DND-41 (cell line): ENCODE measurements around the gene RNF168.

ENCODE experiments used
- ATAC-seq: fragments of 200-7000 bp; cut with Tn5 transposase; 3 replicates; pipeline ENCODE4 v1.9.1; 2021; ENCODE audit warnings: low read depth; ENCODE audit not compliant: insufficient read depth
- DNase-seq: peaks from one replicate; pipeline ENCODE4 v3.0.0-alpha.2; 2020
- H2AFZ ChIP-seq: 2 replicates; pipeline ENCODE4 v1.6.0; 2012; ENCODE audit warnings: low read depth, low read length
- H3K27ac ChIP-seq: 2 replicates; pipeline ENCODE4 v1.5.1; 2012; ENCODE audit warnings: low read length, inconsistent platforms
- H3K27me3 ChIP-seq: fragments of 200-600 bp; sonication (generic); 2 replicates; pipeline ENCODE4 v1.6.0; 2012; ENCODE audit warnings: low read length, mild to moderate bottlenecking, inconsistent platforms; ENCODE audit not compliant: insufficient read depth, poor library complexity
- H3K36me3 ChIP-seq: 2 replicates; pipeline ENCODE4 v1.5.1; 2012; ENCODE audit warnings: low read length, inconsistent platforms; ENCODE audit not compliant: insufficient read depth
- H3K4me1 ChIP-seq: 2 replicates; pipeline ENCODE4 v1.5.1; 2012; ENCODE audit warnings: mild to moderate bottlenecking, low read length; ENCODE audit not compliant: insufficient read depth
- H3K4me2 ChIP-seq: 2 replicates; pipeline ENCODE4 v1.6.0; 2012; ENCODE audit warnings: mild to moderate bottlenecking, moderate library complexity, low read length, inconsistent platforms; ENCODE audit not compliant: insufficient read depth
- H3K4me3 ChIP-seq, 2 experiments: fragments of 200-600 bp in 1 of 2; shearing (Covaris generic) in 1 of 2; 2 replicates each; pipeline ENCODE4 v1.5.1; 2012 to 2016; ENCODE audit warnings: inconsistent platforms in 2 of 2, low read length in 2 of 2, mild to moderate bottlenecking in 2 of 2, low read depth in 1 of 2, moderate library complexity in 1 of 2
- H3K79me2 ChIP-seq: 2 replicates; pipeline ENCODE4 v1.6.0; 2012; ENCODE audit warnings: low read length, inconsistent platforms; ENCODE audit not compliant: insufficient read depth
- H3K9ac ChIP-seq: 2 replicates; pipeline ENCODE4 v1.6.0; 2012; ENCODE audit warnings: low read depth, mild to moderate bottlenecking, inconsistent platforms, low read length, moderate library complexity
- H3K9me3 ChIP-seq: 2 replicates; pipeline ENCODE4 v1.5.1; 2012; ENCODE audit warnings: low read length, moderate library complexity, mild to moderate bottlenecking, inconsistent platforms; ENCODE audit not compliant: insufficient read depth, severe bottlenecking
- H4K20me1 ChIP-seq: 2 replicates; pipeline ENCODE4 v1.6.0; 2012; ENCODE audit warnings: low read length; ENCODE audit not compliant: insufficient read depth
- EZH2 ChIP-seq: IDR thresholded peaks from 3 replicates; pipeline ENCODE4 v1.6.1; 2012; ENCODE audit warnings: borderline replicate concordance, low read depth, mild to moderate bottlenecking, moderate library complexity, low read length, inconsistent platforms; ENCODE audit not compliant: severe bottlenecking
- TF ChIP-seq, protein P1 (sequence below): IDR thresholded peaks from 2 replicates; pipeline ENCODE4 v1.5.1; 2012; ENCODE audit warnings: borderline replicate concordance, low read length, moderate library complexity, mild to moderate bottlenecking; ENCODE audit not compliant: poor library complexity, severe bottlenecking; ENCODE audit errors: extremely low read depth

The RNF168 gene

DNA sequence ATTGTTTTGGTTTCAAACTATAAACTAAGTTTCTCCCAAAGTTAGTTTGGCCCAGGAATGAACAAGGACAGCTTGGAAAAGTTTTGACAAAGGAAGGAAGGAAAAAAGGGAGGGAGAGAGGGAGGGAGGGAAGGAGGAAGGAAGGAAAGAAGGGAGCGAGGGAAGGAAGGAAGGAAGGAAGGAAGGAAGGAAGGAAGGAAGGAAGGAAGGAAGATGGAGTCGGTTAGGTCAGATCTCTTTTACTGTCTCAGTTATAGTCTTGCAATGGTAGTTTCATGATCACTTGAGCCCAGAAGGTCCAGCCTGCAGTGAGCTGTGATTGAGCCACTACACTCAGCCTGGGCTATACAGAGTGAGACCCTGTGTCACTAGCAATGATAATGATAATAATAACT, 59.1 kb downstream of the RNF168 start:
- no peak overlapping the region for H3K27ac ChIP-seq
- no peak for DNase-seq
- no peaks in the 10 kb centered on the region for H3K9me3 ChIP-seq
- H3K36me3 ChIP-seq = no peaks in the 10 kb centered on the region
- no peak for ATAC-seq
- H2AFZ ChIP-seq = no peak overlapping the region
- H3K79me2 ChIP-seq = no peaks in the 10 kb centered on the region
- no peaks in the 10 kb centered on the region for H4K20me1 ChIP-seq
- H3K4me1 ChIP-seq = no peaks in the 10 kb centered on the region
- H3K27me3 ChIP-seq = no peaks in the 10 kb centered on the region
- H3K4me2 ChIP-seq = no peak overlapping the region
- TF ChIP-seq, protein P1, sequence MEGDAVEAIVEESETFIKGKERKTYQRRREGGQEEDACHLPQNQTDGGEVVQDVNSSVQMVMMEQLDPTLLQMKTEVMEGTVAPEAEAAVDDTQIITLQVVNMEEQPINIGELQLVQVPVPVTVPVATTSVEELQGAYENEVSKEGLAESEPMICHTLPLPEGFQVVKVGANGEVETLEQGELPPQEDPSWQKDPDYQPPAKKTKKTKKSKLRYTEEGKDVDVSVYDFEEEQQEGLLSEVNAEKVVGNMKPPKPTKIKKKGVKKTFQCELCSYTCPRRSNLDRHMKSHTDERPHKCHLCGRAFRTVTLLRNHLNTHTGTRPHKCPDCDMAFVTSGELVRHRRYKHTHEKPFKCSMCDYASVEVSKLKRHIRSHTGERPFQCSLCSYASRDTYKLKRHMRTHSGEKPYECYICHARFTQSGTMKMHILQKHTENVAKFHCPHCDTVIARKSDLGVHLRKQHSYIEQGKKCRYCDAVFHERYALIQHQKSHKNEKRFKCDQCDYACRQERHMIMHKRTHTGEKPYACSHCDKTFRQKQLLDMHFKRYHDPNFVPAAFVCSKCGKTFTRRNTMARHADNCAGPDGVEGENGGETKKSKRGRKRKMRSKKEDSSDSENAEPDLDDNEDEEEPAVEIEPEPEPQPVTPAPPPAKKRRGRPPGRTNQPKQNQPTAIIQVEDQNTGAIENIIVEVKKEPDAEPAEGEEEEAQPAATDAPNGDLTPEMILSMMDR = no peak
- no peak for TF ChIP-seq EZH2
- H3K4me3 ChIP-seq = no peak overlapping the region
- no peak overlapping the region for H3K9ac ChIP-seq

DNA sequence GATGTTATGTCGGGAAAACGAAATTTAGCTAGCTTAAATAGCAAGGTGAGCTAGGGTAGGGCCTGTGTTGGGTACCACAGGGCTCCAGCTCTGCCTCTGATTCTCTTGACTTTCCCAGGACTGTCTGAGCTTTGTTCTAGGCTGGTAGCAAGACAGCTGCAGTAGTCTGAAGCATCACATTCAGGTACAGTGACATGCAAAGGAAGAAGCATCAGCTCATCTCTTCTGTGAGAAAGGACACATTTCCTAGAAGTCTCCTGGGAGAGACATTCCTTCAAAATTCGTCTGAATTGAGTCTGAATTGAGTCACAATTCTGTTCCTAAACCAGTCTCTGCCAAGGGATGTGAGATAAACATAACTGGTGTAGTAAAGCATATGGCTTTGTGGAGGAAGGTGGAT, 62.9 kb downstream of the RNF168 start:
- Histone ChIP-seq H3K9me3 (no peaks in the 10 kb centered on the region), H2AFZ (no peak overlapping the region), H3K27me3 (no peaks in the 10 kb centered on the region), H3K4me3 (no peak overlapping the region), H3K27ac (no peak overlapping the region), H3K4me1 (no peaks in the 10 kb centered on the region), H3K79me2 (no peaks in the 10 kb centered on the region), H3K4me2 (no peak overlapping the region), H3K9ac (no peak overlapping the region), H4K20me1 (no peaks in the 10 kb centered on the region), H3K36me3 (no peaks in the 10 kb centered on the region)
- no peak for DNase-seq
- ATAC-seq = no peak
- TF ChIP-seq EZH2 = no peak
- TF ChIP-seq, protein P1 = no peak

DNA sequence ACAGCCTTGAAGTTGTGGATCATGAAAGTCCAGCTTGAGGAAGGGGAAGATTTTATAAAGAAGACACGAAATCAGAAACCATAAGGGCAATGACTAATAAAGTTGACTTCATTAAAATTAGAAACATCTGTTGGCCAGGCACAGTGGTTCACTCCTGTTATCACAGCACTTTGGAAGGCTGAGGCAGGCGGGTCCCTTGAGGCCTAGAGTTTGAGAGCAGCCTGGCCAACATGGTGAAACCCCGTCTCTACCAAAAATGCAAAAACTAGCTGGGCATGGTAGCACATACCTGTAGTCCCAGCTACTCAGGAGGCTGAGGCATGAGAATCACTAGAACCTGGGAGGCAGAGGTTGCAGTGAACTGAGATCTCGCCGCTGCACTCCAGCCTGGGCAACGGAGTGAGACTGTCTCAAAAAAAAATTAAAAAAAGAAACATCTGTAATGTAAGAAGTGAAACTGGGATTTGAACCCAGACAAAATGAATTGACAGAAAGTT, 63.5 kb downstream of the RNF168 start:
- Histone ChIP-seq H3K4me2 (no peak overlapping the region), H3K4me3 (no peak overlapping the region), H3K9ac (no peak overlapping the region), H3K4me1 (no peaks in the 10 kb centered on the region), H3K9me3 (no peaks in the 10 kb centered on the region), H3K27me3 (no peaks in the 10 kb centered on the region), H3K79me2 (no peaks in the 10 kb centered on the region), H4K20me1 (no peaks in the 10 kb centered on the region), H2AFZ (no peak overlapping the region), H3K36me3 (no peaks in the 10 kb centered on the region), H3K27ac (no peak overlapping the region)
- TF ChIP-seq, protein P1 = no peak
- TF ChIP-seq EZH2 = no peak
- ATAC-seq = no peak
- no peak for DNase-seq
